Caco-2 (cell line): ENCODE results near the gene ROBO1. TPM values are rescaled to one million over a fixed set of nuclear protein-coding genes. Genes with fewer than 3 reads are reported as not detected.

Experiments used
- BruUV-seq: library from RNA; stranded (reverse); fragments of 400-500 nt; replicated peaks from 2 replicates; lab custom pipeline; 2021; lab: Mats Ljungman, UMichigan
- CTCF ChIA-PET: fragments of 300-600 bp; sonication (Branson Sonifier 250); formaldehyde crosslinking; loops from one replicate; lab custom pipeline; 2022; ENCODE audit warnings: antibody characterized with exemption; lab: Charles Lee
- POLR2A ChIA-PET: fragments of 300-600 bp; sonication (Branson Sonifier 250); formaldehyde crosslinking; loops from one replicate; lab custom pipeline; 2022; ENCODE audit warnings: antibody characterized with exemption; lab: Charles Lee
- DNase-seq, 2 experiments: peaks; one replicate each; pipeline versions ENCODE4 v3.0.0 to v3.0.0-alpha.2; 2020 to 2022
- H3K27me3 ChIP-seq: replicated peaks from 2 replicates; pipeline ENCODE4 v1.6.0; 2011; ENCODE audit warnings: low read length; ENCODE audit not compliant: control insufficient read depth, insufficient read depth
- H3K36me3 ChIP-seq: 2 replicates; pipeline ENCODE4 v1.5.1; 2011; ENCODE audit warnings: low read length; ENCODE audit not compliant: control insufficient read depth, insufficient read depth
- H3K4me1 ChIP-seq: fragments of 250-450 bp; sonication (Bioruptor Pico); 2 replicates; pipeline ENCODE4 v1.5.1; 2020; ENCODE audit warnings: mild to moderate bottlenecking
- H3K4me3 ChIP-seq: 2 replicates; pipeline ENCODE4 v1.5.1; 2011; ENCODE audit warnings: low read depth, mild to moderate bottlenecking, control low read depth, low read length
- H3K9me3 ChIP-seq: fragments of 250-450 bp; sonication (Bioruptor Pico); 2 replicates; pipeline ENCODE4 v1.5.1; 2020; ENCODE audit warnings: mild to moderate bottlenecking, moderate library complexity
- H3K27ac Mint-ChIP-seq: one replicate; pipeline ENCODE4 v1.8.0; 2022; ENCODE audit warnings: mixed read lengths; ENCODE audit not compliant: unreplicated experiment
- H3K27me3 Mint-ChIP-seq: one replicate; pipeline ENCODE4 v1.8.0; 2022; ENCODE audit warnings: mixed read lengths; ENCODE audit not compliant: insufficient read depth, unreplicated experiment
- H3K36me3 Mint-ChIP-seq: one replicate; pipeline ENCODE4 v1.8.0; 2022; ENCODE audit warnings: mild to moderate bottlenecking, mixed read lengths; ENCODE audit not compliant: insufficient read depth, unreplicated experiment
- H3K4me1 Mint-ChIP-seq: one replicate; pipeline ENCODE4 v1.8.0; 2022; ENCODE audit warnings: low read depth, mixed read lengths; ENCODE audit not compliant: unreplicated experiment
- H3K4me3 Mint-ChIP-seq: one replicate; pipeline ENCODE4 v1.8.0; 2022; ENCODE audit warnings: mild to moderate bottlenecking, moderate library complexity, mixed read lengths; ENCODE audit not compliant: unreplicated experiment
- H3K9me3 Mint-ChIP-seq: one replicate; pipeline ENCODE4 v1.8.0; 2022; ENCODE audit warnings: mixed read lengths; ENCODE audit not compliant: unreplicated experiment
- CTCF ChIP-seq, 2 experiments: fragments of 200-600 bp in 1 of 2; IDR thresholded peaks; 1 replicate in 1 of 2; 2 replicates in 1 of 2; pipeline versions ENCODE4 v1.5.1 to v1.8.0; 2011 to 2022; ENCODE audit warnings: antibody characterized with exemption in 1 of 2, control low read depth in 1 of 2, inconsistent platforms in 1 of 2, low read depth in 1 of 2, low read length in 1 of 2, mild to moderate bottlenecking in 1 of 2, moderate library complexity in 1 of 2; ENCODE audit not compliant: insufficient read depth in 1 of 2, severe bottlenecking in 1 of 2, unreplicated experiment in 1 of 2
- intact Hi-C: fragments of 100-400 bp; cut with micrococcal nuclease; formaldehyde crosslinking; loops from one replicate; pipeline ENCODE4 v1.10.0; 2022; ENCODE audit not compliant: unreplicated experiment
- total RNA-seq: library from RNA; stranded (reverse); gene quantifications from 2 replicates; pipeline ENCODE4 v1.2.3, GENCODE V29; 2022

ROBO1 gene
- total RNA-seq, 1 experiment from 2014 or later, result 1.8 TPM

GRCh38 chr3:78901544-78901943 is 866.3 kb downstream of the ROBO1 start:
- no peaks in the 10 kb centered on the region for H3K9me3 ChIP-seq
- Mint-ChIP-seq H3K36me3 (no peaks in the 10 kb centered on the region), H3K9me3 (no peaks in the 10 kb centered on the region), H3K27ac (no peak overlapping the region), H3K4me1 (no peaks in the 10 kb centered on the region), H3K4me3 (no peak overlapping the region), H3K27me3 (no peaks in the 10 kb centered on the region)
- no peaks in the 10 kb centered on the region for H3K4me1 ChIP-seq
- intact Hi-C loops, result no loop called here
- ChIA-PET CTCF (no interaction called here), POLR2A (no interaction called here)
- BruUV-seq, result no TSS peak
- H3K4me3 ChIP-seq, result no peak overlapping the region
- TF ChIP-seq CTCF (IDR thresholded peaks at IDR 0.05; ENCODE audit: insufficient read depth in 1 of 2, low read depth in 1 of 2, low read length in 1 of 2, severe bottlenecking in 1 of 2, unreplicated experiment in 1 of 2), result no peak
- no peak for DNase-seq
- H3K27me3 ChIP-seq, result no peaks in the 10 kb centered on the region
- no peaks in the 10 kb centered on the region for H3K36me3 ChIP-seq

GRCh38 chr3:78900880-78901279 is 866.9 kb downstream of the ROBO1 start:
- H3K4me3 ChIP-seq, result no peak overlapping the region
- H3K9me3 ChIP-seq, result no peaks in the 10 kb centered on the region
- POLR2A ChIA-PET, result no interaction called here
- no peaks in the 10 kb centered on the region for H3K27me3 ChIP-seq
- no peak overlapping the region for H3K4me3 Mint-ChIP-seq
- H3K4me1 ChIP-seq, result no peaks in the 10 kb centered on the region
- no peak overlapping the region for H3K27ac Mint-ChIP-seq
- H3K4me1 Mint-ChIP-seq, result no peaks in the 10 kb centered on the region
- TF ChIP-seq CTCF (IDR thresholded peaks at IDR 0.05; ENCODE audit: insufficient read depth in 1 of 2, low read depth in 1 of 2, low read length in 1 of 2, severe bottlenecking in 1 of 2, unreplicated experiment in 1 of 2), result no peak
- CTCF ChIA-PET, result no interaction called here
- no TSS peak for BruUV-seq
- H3K27me3 Mint-ChIP-seq, result no peaks in the 10 kb centered on the region
- no peak for DNase-seq
- H3K9me3 Mint-ChIP-seq, result no peaks in the 10 kb centered on the region
- H3K36me3 ChIP-seq, result no peaks in the 10 kb centered on the region
- intact Hi-C loops, result no loop called here
- no peaks in the 10 kb centered on the region for H3K36me3 Mint-ChIP-seq

GRCh38 chr3:78900426-78900825 is 867.4 kb downstream of the ROBO1 start:
- no peak overlapping the region for H3K27ac Mint-ChIP-seq
- no peaks in the 10 kb centered on the region for H3K27me3 Mint-ChIP-seq
- no peak overlapping the region for H3K4me3 Mint-ChIP-seq
- no peaks in the 10 kb centered on the region for H3K36me3 ChIP-seq
- intact Hi-C loops, result no loop called here
- H3K9me3 Mint-ChIP-seq, result no peaks in the 10 kb centered on the region
- no peaks in the 10 kb centered on the region for H3K4me1 Mint-ChIP-seq
- no peak for TF ChIP-seq CTCF (IDR thresholded peaks at IDR 0.05; ENCODE audit: insufficient read depth in 1 of 2, low read depth in 1 of 2, low read length in 1 of 2, severe bottlenecking in 1 of 2, unreplicated experiment in 1 of 2)
- ChIA-PET CTCF (no interaction called here), POLR2A (no interaction called here)
- H3K9me3 ChIP-seq, result no peaks in the 10 kb centered on the region
- H3K36me3 Mint-ChIP-seq, result no peaks in the 10 kb centered on the region
- H3K27me3 ChIP-seq, result no peaks in the 10 kb centered on the region
- H3K4me3 ChIP-seq, result no peak overlapping the region
- BruUV-seq, result no TSS peak
- no peak for DNase-seq
- H3K4me1 ChIP-seq, result no peaks in the 10 kb centered on the region
